GM23248 (cell line): ENCODE data around the gene C17orf50.

Source experiments
- EZH2 ChIP-seq: fragments of 200-600 bp; sonication (generic); IDR thresholded peaks from 2 replicates; pipeline ENCODE4 v1.6.1; 2018; ENCODE audit warnings: antibody characterized with exemption, mild to moderate bottlenecking; ENCODE audit not compliant: insufficient read depth, poor library complexity, severe bottlenecking
- EZH2phosphoT487 ChIP-seq: fragments of 200-600 bp; sonication (generic); IDR thresholded peaks from 2 replicates; pipeline ENCODE4 v1.6.1; 2018; ENCODE audit warnings: antibody characterized with exemption, moderate library complexity, mild to moderate bottlenecking, low read depth; ENCODE audit not compliant: insufficient read depth

DNA sequence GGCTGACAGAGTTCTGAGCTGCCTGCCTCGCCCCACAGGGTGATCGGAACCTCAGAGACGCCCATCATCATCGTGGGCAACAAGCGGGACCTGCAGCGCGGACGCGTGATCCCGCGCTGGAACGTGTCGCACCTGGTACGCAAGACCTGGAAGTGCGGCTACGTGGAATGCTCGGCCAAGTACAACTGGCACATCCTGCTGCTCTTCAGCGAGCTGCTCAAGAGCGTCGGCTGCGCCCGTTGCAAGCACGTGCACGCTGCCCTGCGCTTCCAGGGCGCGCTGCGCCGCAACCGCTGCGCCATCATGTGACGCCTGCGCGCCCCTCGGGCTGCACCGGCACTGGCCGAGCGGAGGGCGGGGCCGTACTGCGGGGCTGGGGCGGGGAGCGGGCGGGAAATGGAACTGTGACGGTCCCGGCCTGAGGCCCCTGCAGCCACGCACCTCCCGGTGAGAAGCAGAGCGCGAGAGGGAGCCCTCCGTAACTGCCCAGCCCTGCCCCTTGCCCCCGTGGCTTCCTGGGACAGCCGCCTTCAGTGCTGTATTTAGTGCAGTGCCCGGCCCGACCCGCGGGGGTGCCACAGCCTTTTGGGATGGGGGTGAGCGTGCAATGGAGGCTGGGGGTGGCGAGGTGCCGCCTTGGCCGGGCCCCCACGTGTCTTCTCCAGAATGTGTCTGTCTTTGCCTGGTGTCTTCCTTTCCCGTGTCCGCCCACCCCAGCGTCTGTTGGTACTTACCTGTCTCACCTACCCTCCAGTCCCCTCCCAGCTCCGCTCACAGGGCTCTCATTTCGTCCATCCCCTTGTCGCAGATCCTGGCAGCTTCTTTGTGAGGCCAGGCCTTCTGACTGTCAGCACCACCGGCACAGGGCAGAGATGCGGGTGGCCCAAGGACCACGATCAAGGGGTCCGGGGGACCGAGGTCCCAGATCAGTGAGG, 19.4 kb upstream of the C17orf50 start:
- TF ChIP-seq EZH2: no peak
- no peak for TF ChIP-seq EZH2phosphoT487
